Smooth muscle cell (in vitro differentiated cells): ENCODE measurements around the gene TNFAIP2. TPM values are rescaled to one million over a fixed set of nuclear protein-coding genes. Genes with fewer than 3 reads are reported as not detected.

Experiments
- DNase-seq: peaks from one replicate; lab custom pipeline; 2025; ENCODE audit not compliant: unreplicated experiment; lab: John Stamatoyannopoulos, UW
- H2AFZ ChIP-seq: fragments of 200-600 bp; sonication (generic); 2 replicates; pipeline ENCODE4 v1.6.0; 2016; ENCODE audit warnings: antibody characterized with exemption, low read depth, mild to moderate bottlenecking
- H3F3A ChIP-seq: fragments of 200-600 bp; sonication (generic); 2 replicates; pipeline ENCODE4 v1.6.0; 2017; ENCODE audit warnings: antibody characterized with exemption, low read depth
- H3K27ac ChIP-seq: fragments of 200-600 bp; sonication (generic); 2 replicates; pipeline ENCODE4 v1.5.1; 2016; ENCODE audit warnings: low read depth, mild to moderate bottlenecking
- H3K27me3 ChIP-seq: fragments of 200-600 bp; sonication (generic); 2 replicates; pipeline ENCODE4 v1.6.1; 2016; ENCODE audit warnings: low read depth, mild to moderate bottlenecking
- H3K36me3 ChIP-seq: fragments of 200-600 bp; sonication (generic); 2 replicates; pipeline ENCODE4 v1.5.1; 2016; ENCODE audit warnings: low read depth
- H3K4me1 ChIP-seq: fragments of 200-600 bp; sonication (generic); 2 replicates; pipeline ENCODE4 v1.5.1; 2016; ENCODE audit warnings: low read depth
- H3K4me2 ChIP-seq: fragments of 200-600 bp; sonication (generic); 2 replicates; pipeline ENCODE4 v1.6.0; 2016; ENCODE audit warnings: mild to moderate bottlenecking
- H3K4me3 ChIP-seq: fragments of 200-600 bp; sonication (generic); 2 replicates; pipeline ENCODE4 v1.5.1; 2016; ENCODE audit warnings: mild to moderate bottlenecking
- H3K79me2 ChIP-seq: fragments of 200-600 bp; sonication (generic); 2 replicates; pipeline ENCODE4 v1.6.0; 2016; ENCODE audit warnings: low read depth, mild to moderate bottlenecking
- H3K9ac ChIP-seq: fragments of 200-600 bp; sonication (generic); 2 replicates; pipeline ENCODE4 v1.6.0; 2016; ENCODE audit warnings: low read depth
- H3K9me3 ChIP-seq: fragments of 200-600 bp; sonication (generic); replicated peaks from 2 replicates; pipeline ENCODE4 v1.5.1; 2016; ENCODE audit warnings: low read depth
- H4K20me1 ChIP-seq: fragments of 200-600 bp; sonication (generic); 2 replicates; pipeline ENCODE4 v1.6.0; 2016; ENCODE audit warnings: low read depth
- CTCF ChIP-seq: fragments of 200-600 bp; sonication (generic); IDR thresholded peaks from 2 replicates; pipeline ENCODE4 v1.5.1; 2017; ENCODE audit warnings: borderline replicate concordance, mild to moderate bottlenecking, antibody characterized with exemption; ENCODE audit not compliant: insufficient read depth, poor library complexity, severe bottlenecking
- WGBS: methylation state at CpG from one replicate; pipeline ENCODE4 v1.1.7; 2016; ENCODE audit warnings: low lambda C conversion rate; 5-methylcytosine and 5-hydroxymethylcytosine counted together
- polyA plus RNA-seq: library from polyadenylated mRNA; unstranded; fragments of >200 nt; fragmentation: Nextera tagmentation; extraction: Ambion mirVana; gene quantifications from 2 replicates; pipeline ENCODE4 v1.2.1, GENCODE V29; 2016
- total RNA-seq: library from RNA; depleted of rRNA; stranded (reverse); fragments of >200 nt; gene quantifications from 2 replicates; pipeline ENCODE4 v1.2.3, GENCODE V29; 2014

The TNFAIP2 gene
- total and polyA plus RNA-seq, 2 experiments from 2014 or later: 35.7 to 76.5 TPM

DNA sequence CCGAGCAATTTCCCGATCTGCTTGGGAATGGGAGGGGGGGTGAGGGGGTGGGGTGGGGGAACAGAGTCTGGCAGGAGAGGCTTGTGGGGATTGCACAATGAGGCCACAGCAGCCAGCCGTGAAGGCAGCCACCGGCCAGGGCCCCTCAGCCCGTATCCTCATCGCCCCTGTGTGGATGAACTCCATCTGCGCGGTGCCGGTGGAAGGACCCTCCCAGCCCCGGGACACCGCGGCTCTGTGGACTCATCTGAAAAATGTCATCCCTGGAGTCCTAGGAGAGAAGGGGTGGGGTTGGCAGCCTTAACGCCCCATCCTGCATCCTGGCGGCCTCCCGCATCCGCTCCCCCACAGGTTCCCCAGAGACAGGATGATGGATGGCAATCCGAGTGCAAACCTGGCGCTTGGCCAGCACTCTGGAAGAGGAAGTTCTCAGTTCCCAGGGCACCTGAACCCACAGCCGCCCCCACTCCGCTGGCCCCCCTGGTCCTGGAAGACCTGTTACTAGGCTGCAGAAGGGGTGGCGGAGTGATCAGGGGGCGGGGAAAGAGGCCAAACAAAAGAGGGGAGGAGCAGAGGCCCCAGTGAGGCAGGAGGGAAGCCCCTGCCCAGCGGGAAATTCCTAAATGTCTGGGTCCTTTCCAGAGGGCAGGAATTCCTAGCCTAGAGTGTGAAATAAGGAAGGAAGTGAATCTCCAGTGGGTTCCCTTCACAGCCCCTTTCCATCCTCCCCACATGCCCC lies 1.2 kb upstream of the TNFAIP2 start:
- H4K20me1 ChIP-seq: peaks cover 28% of the 10 kb centered on the region
- peak overlapping the region; percentile 66 for H3K4me3 ChIP-seq
- peak overlapping the region; percentile 66 for H3K27ac ChIP-seq
- peaks cover 6% of the 10 kb centered on the region for H3K79me2 ChIP-seq
- peaks cover 28% of the 10 kb centered on the region for H3K4me1 ChIP-seq
- no peaks in the 10 kb centered on the region for H3K9me3 ChIP-seq
- peak overlapping the region; percentile 94 for H3K4me2 ChIP-seq
- no peaks in the 10 kb centered on the region for H3K36me3 ChIP-seq
- H2AFZ ChIP-seq: peak overlapping the region; percentile 84
- TF ChIP-seq CTCF: no peak
- whole genome bisulfite sequencing: 21% methylated on average over 23 of the region's 23 CpGs
- H3K9ac ChIP-seq: no peak overlapping the region
- DNase-seq: no peak
- H3K27me3 ChIP-seq: no peaks in the 10 kb centered on the region
- H3F3A ChIP-seq: no peaks in the 10 kb centered on the region

DNA sequence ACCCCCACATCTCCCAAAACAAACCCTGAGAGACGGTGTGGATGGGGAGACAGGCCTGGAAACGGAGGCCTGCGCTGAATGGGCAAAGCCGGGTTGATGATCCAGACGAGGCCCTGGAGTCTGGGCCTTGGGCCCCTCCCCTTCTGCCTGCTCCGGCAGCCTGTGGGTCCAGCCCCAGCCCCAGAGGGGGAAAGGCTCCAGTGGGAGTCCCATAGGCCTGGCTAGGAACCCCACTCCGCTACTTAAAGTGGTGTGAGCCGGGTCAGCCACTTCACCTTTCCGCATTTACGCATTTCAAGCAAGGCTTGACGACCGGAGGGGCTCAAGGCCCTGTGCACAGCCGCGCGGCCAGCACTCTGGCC lies 695 bp upstream of the TNFAIP2 start:
- no peak overlapping the region for H3K9ac ChIP-seq
- H3K27me3 ChIP-seq: no peaks in the 10 kb centered on the region
- H3K36me3 ChIP-seq: no peaks in the 10 kb centered on the region
- no peak for TF ChIP-seq CTCF
- H3K4me1 ChIP-seq: peaks cover 31% of the 10 kb centered on the region
- H3K4me2 ChIP-seq: peak overlapping the region; percentile 94
- peak overlapping the region; percentile 66 for H3K4me3 ChIP-seq
- DNase-seq: no peak
- no peaks in the 10 kb centered on the region for H3F3A ChIP-seq
- H2AFZ ChIP-seq: peak overlapping the region; percentile 84
- no peaks in the 10 kb centered on the region for H3K9me3 ChIP-seq
- WGBS: 24% methylated on average over 15 of the region's 15 CpGs
- peaks cover 32% of the 10 kb centered on the region for H4K20me1 ChIP-seq
- peak overlapping the region; percentile 66 for H3K27ac ChIP-seq
- H3K79me2 ChIP-seq: peaks cover 6% of the 10 kb centered on the region

DNA sequence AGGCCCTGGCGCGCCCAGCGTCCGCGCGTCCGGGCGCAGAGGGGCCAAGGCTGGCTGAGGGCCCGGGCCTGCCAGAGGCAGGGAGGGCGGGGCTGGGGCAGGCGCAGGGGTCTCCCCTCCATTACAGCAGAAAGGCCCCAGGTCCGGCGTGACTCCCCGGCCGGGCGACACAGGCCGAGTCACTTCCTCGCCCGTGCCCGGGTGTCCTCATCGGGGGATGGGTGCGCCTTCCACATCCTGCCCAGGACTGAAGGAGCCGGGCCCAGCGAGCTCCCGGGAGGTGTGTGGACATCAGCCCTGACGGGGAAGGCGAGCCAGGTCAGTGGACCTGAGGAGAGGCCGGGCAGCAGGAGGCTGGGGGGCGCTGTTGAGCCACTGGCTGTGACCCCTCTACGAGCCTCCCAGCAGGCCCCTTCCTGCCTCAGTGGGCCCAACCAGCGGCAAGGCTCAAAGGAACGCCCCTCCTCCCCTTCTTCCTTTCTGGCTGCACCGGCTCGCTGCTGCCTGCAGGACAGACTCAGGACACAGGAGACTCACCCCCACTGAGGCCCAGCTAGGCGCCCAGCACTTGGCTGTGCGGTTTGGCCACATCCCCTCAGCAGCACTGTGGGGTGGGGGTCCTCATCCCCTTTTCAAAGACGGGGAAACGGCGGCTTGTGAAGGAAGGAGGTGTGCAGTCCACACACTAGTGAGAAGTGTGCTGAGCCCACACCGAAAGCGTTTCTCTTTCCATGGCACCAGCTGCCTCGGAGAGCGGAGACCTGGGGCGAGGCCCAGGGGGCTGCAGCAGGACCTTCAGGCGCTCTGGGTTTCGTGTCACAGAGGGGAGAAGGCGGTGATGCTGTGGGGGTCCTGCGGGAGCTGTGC lies 606 bp downstream of the TNFAIP2 start:
- peak overlapping the region; percentile 70 for H3K9ac ChIP-seq
- TF ChIP-seq CTCF: peak; percentile 36
- peaks cover 6% of the 10 kb centered on the region for H3K79me2 ChIP-seq
- H2AFZ ChIP-seq: peak overlapping the region; percentile 84
- H3K4me1 ChIP-seq: peaks cover 31% of the 10 kb centered on the region
- peak overlapping the region; percentile 94 for H3K4me2 ChIP-seq
- no peaks in the 10 kb centered on the region for H3K27me3 ChIP-seq
- H3K36me3 ChIP-seq: no peaks in the 10 kb centered on the region
- 32% methylated on average over 39 of the region's 48 CpGs for WGBS
- no peaks in the 10 kb centered on the region for H3F3A ChIP-seq
- no peaks in the 10 kb centered on the region for H3K9me3 ChIP-seq
- peaks cover 45% of the 10 kb centered on the region for H4K20me1 ChIP-seq
- H3K4me3 ChIP-seq: peak overlapping the region; percentile 66
- no peak for DNase-seq
- H3K27ac ChIP-seq: peak overlapping the region; percentile 23
